HG03354 (cell line): ENCODE results near the gene NUP42.

Source experiments
- ATAC-seq: cut with Tn5 transposase; IDR thresholded peaks from one replicate; pipeline ENCODE4 v1.9.1; 2021; ENCODE audit warnings: mild to moderate bottlenecking; ENCODE audit not compliant: unreplicated experiment, poor library complexity, severe bottlenecking

The NUP42 gene

DNA sequence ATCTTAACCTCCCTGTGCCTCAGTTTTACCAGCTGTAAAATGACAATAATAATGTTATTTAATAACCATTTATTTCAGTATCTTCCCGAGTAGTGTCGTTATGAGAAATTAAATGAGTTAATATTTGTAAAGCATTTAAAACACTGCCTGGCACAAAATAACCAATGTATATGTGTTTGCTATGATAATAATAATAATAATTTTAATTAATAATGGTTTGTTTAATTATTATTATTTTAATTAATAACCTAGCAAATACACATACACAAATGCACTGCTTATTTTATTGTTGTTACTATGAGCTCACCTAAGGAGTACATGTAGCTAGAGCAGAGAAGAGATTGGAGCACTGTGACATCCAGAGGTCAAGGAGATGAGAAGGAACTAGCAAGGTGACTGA lies 46.6 kb downstream of the NUP42 start:
- no peak for ATAC-seq

DNA sequence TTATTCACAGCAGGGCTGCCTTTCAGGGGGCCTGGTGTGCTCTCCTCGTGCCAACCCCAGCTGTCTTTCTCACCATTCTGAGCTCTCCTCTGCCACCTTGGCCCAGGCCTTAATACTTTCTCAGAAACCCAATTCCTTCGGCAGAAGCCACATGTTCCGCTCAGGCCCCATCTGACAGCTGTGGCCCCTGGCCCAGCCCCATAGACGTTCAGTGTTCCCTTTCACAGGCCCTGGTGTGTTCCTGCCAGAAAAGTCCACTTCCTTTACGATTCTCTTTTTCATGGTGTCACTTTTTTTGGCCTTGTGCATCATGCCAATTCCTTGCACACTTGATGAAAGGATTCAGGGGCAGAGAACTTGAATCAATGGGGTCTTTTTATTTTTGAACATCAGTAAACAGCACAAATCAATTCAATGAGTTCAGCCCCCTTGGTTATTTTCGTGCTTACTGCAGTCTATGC lies 48.8 kb downstream of the NUP42 start:
- no peak for ATAC-seq

DNA sequence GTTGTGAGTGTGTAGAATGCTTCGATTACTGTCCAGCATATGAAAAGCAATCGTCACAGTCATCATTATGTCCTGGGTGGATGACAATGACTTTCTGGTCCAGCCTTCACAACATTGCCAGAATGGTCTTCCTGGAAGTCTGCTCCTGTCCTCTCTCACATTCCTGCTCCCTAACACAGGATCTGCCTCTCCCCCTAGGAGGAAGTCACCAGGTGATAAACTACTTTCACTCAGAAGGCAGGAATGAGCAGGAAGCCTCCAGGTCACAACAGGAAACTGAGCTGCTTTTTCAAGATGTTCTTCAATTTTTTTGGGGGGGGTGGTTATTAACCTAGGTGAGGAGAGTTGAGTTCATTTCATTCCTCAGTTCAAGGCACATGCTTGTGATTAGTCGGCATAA lies 51.1 kb downstream of the NUP42 start:
- ATAC-seq = no peak

- ATAC-seq = peak; percentile 70
Observed at GRCh38 chr7:23234569-23235296, 52.9 kb downstream of the NUP42 start.

- ATAC-seq = no peak
Observed at GRCh38 chr7:23235813-23236221, 54.0 kb downstream of the NUP42 start.

DNA sequence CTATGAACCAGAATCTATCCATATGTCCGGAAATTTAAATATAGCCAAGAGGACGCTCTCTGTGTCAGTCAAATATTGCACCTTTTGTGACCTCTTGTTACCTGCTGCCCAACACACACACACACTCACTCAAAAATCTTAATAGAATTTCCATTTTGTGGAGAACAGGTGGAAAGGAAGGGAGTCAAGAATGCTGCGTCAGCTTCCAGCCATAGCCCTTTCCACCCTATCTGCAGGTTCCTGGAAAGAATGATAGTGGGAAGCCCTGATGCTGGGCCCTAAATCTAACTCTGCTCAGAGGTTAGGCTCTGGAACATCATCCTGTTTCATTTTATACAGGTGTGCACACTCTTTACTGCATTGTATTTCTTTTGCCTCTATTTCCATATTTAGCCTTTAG lies 55.2 kb downstream of the NUP42 start:
- ATAC-seq = no peak

- ATAC-seq = no peak
Observed at GRCh38 chr7:23238983-23239652, 57.3 kb downstream of the NUP42 start.

- ATAC-seq = no peak
Observed at GRCh38 chr7:23239698-23240097, 57.9 kb downstream of the NUP42 start.

- no peak for ATAC-seq
Observed at GRCh38 chr7:23242321-23242720, 60.5 kb downstream of the NUP42 start.

GRCh38 chr7:23242935-23243334 lies 61.1 kb downstream of the NUP42 start:
- ATAC-seq = no peak

DNA sequence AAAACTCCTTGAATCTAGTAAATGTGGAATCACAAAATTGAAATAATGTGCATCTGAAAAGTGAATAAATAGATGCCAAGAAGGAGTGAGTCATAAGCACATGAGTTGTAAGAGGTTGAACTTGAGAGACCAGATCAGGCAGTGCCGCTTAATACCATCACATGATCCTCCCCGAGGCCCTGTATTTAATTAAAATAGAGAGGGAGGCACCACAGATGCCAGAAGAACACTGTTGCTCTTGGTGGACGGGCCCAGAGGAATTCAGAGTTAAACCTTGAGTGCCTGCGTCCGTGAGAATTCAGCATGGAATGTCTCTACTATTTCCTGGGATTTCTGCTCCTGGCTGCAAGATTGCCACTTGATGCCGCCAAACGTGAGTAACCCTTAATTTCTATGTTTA lies 64.7 kb downstream of the NUP42 start, which contains the start of gene GPNMB:
Gene GPNMB, plus strand, starts transcription at position 221 of the 400 bp plus-strand sequence. Its CDS starts 83 bp downstream, at position 304.
- no peak for ATAC-seq

GRCh38 chr7:23247046-23247602 lies 65.3 kb downstream of the NUP42 start:
- ATAC-seq = no peak

DNA sequence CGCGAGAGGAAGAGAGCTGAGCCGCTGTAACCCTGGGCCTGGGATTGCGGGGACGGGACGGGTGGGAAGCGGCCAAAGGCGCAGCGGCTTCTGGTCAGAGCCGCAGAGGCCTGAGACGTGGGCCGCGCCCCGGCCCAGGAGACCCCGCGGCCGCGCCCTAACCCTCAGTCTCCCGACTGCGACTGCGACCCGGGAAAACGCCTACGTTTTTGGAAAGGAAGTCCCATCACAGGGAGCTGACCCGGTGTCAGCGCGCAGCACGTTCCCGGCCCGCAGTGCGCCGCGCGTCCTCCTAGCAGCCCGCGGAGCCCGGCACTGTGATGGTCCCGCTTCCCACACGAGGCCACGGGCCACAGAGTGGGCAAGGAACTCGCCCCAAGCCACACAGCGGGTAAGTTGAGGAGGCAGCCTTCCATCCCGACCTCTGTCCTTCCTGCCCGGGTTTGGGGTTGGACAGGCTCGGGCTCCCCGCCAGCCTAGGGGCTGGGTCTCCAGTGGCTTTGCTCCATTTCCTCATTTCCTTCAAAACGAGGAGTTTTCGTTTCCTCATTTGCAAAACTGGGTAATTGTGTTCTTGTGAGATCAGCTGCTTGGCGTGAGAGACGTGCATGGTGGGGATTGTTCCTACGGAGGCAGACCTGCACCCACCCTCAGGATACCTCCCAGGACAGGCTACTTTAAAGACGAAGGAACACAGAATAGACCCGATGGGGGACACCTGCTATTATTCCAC lies 65.9 kb downstream of the NUP42 start:
- ATAC-seq = no peak

- ATAC-seq = no peak
Observed at GRCh38 chr7:23249486-23249885, 67.6 kb downstream of the NUP42 start.
